Activated T-cell treated with anti-CD3 and anti-CD28 coated beads, Interleukin-2, amount 50 U/mL, for 72 hours (primary cell): ENCODE data around the gene NRXN2. TPM values are rescaled to one million over a fixed set of nuclear protein-coding genes. Genes with fewer than 3 reads are reported as not detected.
A peak's percentile ranks its signal among the peaks of the same experiment; 100 is the strongest.
"Not testable (repeated sequence)": the region's sequence is repeated elsewhere in the genome, so short reads cannot be mapped to it uniquely, and the experiment has no call there.

Experiments used
- ATAC-seq, 2 donors: fragments of 150-1000 bp; cut with Tn5 transposase; replicated peaks in 1 of 2; 2 replicates each; pipeline ENCODE4 v1.10.0; 2021; ENCODE audit warnings: moderate library complexity in 2 of 2, mild to moderate bottlenecking in 1 of 2
- DNase-seq, 2 donors: peaks; one replicate each; pipeline ENCODE4 v3.0.0; 2021 to 2022; ENCODE audit warnings: mixed read lengths in 1 of 2
- H3K27ac Mint-ChIP-seq: one replicate; pipeline ENCODE4 v1.8.0; 2022; ENCODE audit warnings: mild to moderate bottlenecking, moderate library complexity, mixed read lengths
- H3K27me3 Mint-ChIP-seq: one replicate; pipeline ENCODE4 v1.8.0; 2022; ENCODE audit warnings: low read depth, mixed read lengths
- H3K36me3 Mint-ChIP-seq, 2 donors: one replicate each; pipeline ENCODE4 v1.8.0; 2022; ENCODE audit warnings: mixed read lengths in 2 of 2, mild to moderate bottlenecking in 1 of 2; ENCODE audit not compliant: insufficient read depth in 2 of 2
- H3K4me1 Mint-ChIP-seq: one replicate; pipeline ENCODE4 v1.8.0; 2022; ENCODE audit warnings: low read depth, mixed read lengths
- H3K4me3 Mint-ChIP-seq, 2 donors: one replicate each; pipeline ENCODE4 v1.8.0; 2022; ENCODE audit warnings: mild to moderate bottlenecking in 2 of 2, mixed read lengths in 2 of 2, moderate library complexity in 2 of 2
- H3K9me3 Mint-ChIP-seq, 2 donors: one replicate each; pipeline ENCODE4 v1.8.0; 2022; ENCODE audit warnings: mixed read lengths in 2 of 2
- total RNA-seq, 2 donors: library from RNA; stranded (reverse); gene quantifications; one replicate each; pipeline ENCODE4 v1.2.3, GENCODE V29; 2022

NRXN2 gene
- total RNA-seq, 2 donors from 2014 or later, result 0.37 to 0.55 TPM

DNA sequence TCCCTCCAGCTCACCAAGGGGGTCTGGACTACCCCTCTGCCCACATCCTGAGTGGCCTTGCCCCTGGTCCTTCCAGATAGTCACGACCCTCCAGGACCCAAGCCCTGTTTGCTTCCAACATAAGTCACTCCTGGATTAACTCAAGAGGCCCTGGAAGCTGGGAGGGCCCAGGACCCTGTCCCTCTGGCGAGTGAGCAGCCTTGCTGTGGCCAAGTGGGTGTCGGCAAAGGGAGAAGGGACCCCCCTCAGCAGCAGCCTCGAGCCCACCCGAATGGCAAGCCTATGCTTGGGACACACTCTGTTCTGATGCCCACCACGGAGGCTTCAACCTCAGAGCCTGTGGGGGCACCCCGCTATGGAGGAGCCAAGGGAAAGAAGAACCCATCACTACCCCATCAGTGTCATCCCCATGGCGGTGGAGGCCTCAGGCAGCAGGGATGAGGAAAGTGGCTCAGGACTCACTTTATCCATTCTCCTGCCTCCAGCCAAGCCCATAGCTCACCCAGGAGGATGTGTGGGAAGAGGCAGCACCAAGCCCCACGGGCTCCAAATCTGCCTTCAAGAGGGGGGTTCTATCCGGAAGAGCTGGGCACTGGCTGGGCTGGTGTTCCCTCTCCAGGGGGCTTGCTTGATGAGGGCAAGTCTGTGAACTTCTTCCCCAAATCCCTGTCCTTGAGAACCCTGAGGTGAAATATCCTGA is 119.4 kb downstream of the NRXN2 start:
- H3K36me3 Mint-ChIP-seq, result no peaks in the 10 kb centered on the region
- H3K27me3 Mint-ChIP-seq, result no peaks in the 10 kb centered on the region
- no peak overlapping the region for H3K4me3 Mint-ChIP-seq
- no peaks in the 10 kb centered on the region for H3K9me3 Mint-ChIP-seq
- H3K4me1 Mint-ChIP-seq, result no peaks in the 10 kb centered on the region
- DNase-seq (no peak), ATAC-seq (no peak)
- no peak overlapping the region for H3K27ac Mint-ChIP-seq

DNA sequence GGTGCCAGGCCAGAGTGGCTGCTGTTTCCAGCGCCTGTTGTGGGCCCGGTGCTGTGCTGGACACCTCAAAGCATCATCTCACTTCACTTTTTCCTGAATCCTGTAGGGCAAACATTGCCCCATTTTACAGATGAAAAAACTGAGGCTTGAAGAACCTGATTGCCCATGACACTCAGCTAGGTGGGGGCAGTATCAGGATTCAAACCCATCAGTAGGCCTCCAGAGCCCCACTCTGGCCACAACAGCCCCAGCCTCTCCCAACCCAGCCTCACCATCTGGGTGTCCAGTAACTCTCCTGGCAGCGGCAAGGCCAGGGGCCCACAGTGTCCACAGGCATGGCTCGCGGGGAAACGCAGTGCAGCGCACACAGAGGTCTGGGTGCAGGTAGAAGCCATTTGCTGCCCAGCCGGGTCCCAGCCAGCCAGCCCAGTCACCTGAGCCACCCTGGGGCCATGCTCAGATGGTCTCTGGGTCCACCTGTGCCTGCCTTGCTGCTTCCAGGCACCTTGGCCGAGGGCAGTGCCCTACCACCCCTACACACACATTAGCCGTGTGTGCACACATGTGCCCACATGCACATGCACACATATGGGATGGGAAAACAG is 120.4 kb downstream of the NRXN2 start:
- H3K27ac Mint-ChIP-seq, result no peak overlapping the region
- no peaks in the 10 kb centered on the region for H3K36me3 Mint-ChIP-seq
- H3K9me3 Mint-ChIP-seq, result no peaks in the 10 kb centered on the region
- no peak for ATAC-seq
- no peak for DNase-seq
- no peak overlapping the region for H3K4me3 Mint-ChIP-seq
- no peaks in the 10 kb centered on the region for H3K4me1 Mint-ChIP-seq
- no peaks in the 10 kb centered on the region for H3K27me3 Mint-ChIP-seq

DNA sequence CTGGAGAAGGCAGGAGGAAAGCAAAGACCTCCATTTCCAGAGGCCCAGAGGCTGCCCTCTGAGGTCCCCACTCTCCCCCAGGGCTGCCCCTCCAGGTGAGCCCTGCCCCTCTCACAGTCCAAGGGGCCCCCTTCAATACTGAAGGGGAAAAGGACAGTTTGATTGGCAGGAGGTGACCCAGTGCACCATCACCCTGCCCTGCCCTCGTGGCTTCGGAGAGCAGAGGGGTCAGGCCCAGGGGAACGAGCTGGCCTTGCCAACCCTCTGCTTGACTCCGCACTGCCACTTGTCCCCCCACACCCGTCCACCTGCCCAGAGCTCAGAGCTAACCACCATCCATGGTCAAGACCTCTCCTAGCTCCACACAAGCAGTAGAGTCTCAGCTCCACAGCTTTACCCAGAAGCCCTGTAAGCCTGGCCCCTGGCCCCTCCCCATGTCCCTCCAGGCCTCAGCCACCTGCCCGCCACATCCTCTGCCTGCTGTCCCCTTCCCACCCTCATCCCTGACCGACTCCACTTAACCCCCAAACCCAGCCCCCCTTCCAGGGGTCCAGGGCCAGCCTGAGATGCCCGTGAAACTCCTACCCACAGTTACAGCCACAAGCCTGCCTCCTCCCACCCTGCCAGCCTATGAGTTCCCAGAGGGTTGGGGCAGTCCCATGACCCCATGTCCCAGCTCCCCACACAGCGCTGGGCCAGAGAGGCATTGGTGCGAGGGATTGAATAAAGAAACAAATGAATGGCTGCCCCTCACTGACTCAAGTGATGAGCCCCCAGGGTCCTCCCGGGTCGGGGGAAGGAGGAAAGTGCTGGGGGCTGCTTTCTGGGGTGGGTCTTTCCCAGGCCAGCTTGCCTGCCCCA is 121.2 kb downstream of the NRXN2 start:
- H3K9me3 Mint-ChIP-seq, result no peaks in the 10 kb centered on the region
- DNase-seq, result no peak

DNA sequence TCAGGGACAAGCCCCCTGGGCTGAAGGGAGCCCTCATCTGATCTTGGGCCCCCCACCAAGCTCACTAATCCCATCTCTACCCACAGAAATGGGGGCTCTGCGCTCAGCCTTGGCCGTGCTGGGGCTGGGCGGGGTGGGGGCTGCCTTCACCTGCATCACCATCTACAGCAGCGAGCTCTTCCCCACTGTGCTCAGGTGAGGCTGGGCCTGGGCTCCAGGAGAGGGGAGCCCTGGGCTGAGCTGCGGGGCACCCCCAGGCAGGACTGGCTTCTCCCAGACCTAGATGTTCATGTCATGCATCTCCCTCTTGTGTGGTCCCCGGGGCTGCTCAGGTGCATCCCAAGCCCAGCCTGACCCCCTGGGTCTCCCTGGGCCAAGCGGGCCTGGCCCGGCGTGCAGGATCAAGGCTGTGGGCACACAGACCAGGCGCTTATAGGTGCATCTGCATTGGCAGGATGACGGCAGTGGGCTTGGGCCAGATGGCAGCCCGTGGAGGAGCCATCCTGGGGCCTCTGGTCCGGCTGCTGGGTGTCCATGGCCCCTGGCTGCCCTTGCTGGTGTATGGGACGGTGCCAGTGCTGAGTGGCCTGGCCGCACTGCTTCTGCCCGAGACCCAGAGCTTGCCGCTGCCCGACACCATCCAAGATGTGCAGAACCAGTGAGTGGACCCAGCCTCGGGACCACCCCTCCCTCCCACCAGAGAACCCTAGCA is 122.6 kb downstream of the NRXN2 start:
- no peak overlapping the region for H3K27ac Mint-ChIP-seq
- peak in 1 of 2 donors; percentile 17 for ATAC-seq
- H3K4me1 Mint-ChIP-seq, result no peaks in the 10 kb centered on the region
- no peaks in the 10 kb centered on the region for H3K9me3 Mint-ChIP-seq
- H3K36me3 Mint-ChIP-seq, result no peaks in the 10 kb centered on the region
- H3K4me3 Mint-ChIP-seq, result no peak overlapping the region
- no peaks in the 10 kb centered on the region for H3K27me3 Mint-ChIP-seq
- no peak for DNase-seq

More for the DNA sequence above, 121.2 kb downstream of the NRXN2 start:
- no peak overlapping the region for H3K27ac Mint-ChIP-seq
- ATAC-seq, result no peak
- no peak overlapping the region for H3K4me3 Mint-ChIP-seq
- no peaks in the 10 kb centered on the region for H3K36me3 Mint-ChIP-seq
- no peaks in the 10 kb centered on the region for H3K4me1 Mint-ChIP-seq
- no peaks in the 10 kb centered on the region for H3K27me3 Mint-ChIP-seq

DNA sequence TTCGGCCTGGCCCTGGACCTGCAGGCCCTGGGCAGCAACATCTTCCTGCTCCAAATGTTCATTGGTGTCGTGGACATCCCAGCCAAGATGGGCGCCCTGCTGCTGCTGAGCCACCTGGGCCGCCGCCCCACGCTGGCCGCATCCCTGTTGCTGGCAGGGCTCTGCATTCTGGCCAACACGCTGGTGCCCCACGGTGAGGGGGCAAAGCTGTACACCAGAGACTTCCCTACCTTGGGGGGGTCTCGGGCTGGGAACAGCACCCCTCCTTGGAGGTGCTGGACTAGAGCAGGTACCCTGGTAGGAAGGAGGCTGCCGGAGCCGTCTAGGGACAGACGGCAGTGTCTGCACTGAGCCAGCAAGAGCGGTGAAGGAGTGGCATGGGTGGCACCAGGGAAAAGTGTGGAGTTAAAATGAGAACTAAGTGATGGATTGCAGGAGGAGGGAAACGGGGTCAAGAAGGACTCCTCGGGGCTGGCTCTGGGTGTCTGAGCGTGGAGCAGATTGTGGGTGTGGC is 123.2 kb downstream of the NRXN2 start:
- Mint-ChIP-seq H3K4me3 (no peak overlapping the region), H3K9me3 (no peaks in the 10 kb centered on the region), H3K27me3 (no peaks in the 10 kb centered on the region), H3K4me1 (no peaks in the 10 kb centered on the region), H3K36me3 (no peaks in the 10 kb centered on the region), H3K27ac (no peak overlapping the region)
- ATAC-seq (no peak), DNase-seq (no peak)

DNA sequence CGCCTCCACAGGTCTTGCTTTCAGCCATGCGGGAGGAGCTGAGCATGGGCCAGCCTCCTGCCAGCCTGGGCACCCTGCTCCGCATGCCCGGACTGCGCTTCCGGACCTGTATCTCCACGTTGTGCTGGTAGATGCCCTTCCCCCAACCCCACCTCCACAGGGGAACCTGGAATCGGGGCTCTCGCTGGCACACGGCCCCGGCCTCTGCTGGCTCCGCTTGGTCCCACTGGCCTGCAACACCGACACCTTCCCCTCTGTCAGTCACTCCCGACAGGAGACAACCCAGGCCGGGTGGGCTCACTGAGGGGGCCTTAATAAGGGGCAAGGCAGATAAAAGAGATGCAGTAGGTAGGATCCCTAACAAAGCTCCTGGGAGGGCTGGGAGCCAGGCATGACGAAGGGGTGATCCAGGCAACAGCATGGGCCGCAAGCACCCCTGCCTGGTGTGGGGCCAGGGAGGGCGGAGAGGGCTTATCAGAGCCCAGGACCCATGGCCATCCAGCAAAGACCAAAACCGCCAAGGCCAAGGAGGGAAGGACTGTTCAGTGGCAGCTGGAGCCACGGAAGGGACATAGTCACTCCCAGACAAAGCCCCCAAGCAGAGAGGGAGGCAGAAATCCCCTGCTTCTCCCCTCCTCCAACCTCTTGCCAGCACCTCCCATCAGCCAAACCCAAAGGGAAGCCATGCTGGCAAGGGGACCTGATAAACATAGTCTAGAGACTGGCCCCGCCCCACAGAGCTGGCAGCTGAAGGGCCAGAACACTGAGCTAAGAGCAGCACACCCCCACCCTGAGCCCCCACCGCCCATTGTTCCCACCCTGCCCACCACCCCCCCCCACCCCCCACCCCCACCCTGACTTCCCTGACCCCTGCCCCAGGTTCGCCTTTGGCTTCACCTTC is 124.0 kb downstream of the NRXN2 start:
- DNase-seq, result no peak
- no peaks in the 10 kb centered on the region for H3K27me3 Mint-ChIP-seq
- no peaks in the 10 kb centered on the region for H3K9me3 Mint-ChIP-seq
- no peak overlapping the region for H3K27ac Mint-ChIP-seq
- no peaks in the 10 kb centered on the region for H3K4me1 Mint-ChIP-seq
- ATAC-seq, result no peak
- no peaks in the 10 kb centered on the region for H3K36me3 Mint-ChIP-seq
- H3K4me3 Mint-ChIP-seq, result no peak overlapping the region

DNA sequence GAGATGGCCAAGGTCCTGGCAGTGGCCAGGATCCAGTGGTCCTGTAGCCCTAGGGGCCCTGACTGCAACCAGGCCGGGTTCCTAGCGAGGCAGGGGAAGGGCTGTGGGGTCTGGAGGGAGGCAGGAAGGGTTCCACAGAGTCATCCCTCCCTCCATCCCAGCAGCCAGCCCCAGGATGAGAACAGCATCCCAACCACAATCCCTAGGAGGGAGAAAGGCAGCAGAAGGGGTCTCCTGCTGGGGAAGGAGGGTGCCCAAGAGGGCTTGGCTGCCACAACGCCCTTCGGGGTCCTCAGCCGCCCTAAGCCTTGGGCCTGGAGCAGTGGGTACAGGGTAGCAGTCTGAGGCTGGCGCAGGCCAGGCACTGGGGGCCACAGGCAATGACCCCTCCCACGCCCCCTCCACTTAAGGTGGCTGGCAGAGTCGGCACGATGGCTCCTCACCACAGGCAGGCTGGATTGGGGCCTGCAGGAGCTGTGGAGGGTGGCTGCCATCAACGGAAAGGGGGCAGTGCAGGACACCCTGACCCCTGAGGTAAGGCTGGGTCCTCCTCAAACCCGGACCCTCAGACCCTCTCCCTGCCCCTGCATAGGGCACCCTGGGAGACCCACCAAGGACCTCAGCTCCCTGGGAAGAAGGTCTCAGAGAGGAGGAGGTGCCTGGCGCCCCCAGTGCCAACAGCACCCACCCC is 124.7 kb downstream of the NRXN2 start:
- ATAC-seq, result no peak

DNA sequence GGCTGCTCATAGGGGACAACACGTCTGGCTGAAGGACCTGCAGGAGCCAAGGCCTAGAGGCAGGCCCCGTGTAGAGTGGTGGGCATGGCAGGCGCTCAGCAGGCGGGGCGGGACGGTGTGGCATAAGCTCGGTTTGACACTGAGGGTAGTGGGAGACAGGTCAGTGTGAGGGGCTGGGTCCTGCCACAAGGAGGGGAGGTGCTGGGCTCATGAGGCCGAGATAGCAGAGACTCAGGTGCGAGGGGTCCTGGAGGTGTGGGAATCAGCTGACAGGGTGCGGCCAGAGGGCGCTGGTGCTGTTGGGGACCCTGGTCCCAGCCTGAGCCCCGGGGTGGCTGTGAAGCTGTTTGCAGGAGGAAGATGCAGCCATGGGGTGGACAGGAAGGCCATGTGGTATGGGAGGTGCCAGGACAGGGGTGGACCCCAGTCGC is 125.3 kb downstream of the NRXN2 start:
- DNase-seq (no peak), ATAC-seq (no peak)
- no peaks in the 10 kb centered on the region for H3K36me3 Mint-ChIP-seq
- H3K4me1 Mint-ChIP-seq, result no peaks in the 10 kb centered on the region
- no peaks in the 10 kb centered on the region for H3K27me3 Mint-ChIP-seq
- no peaks in the 10 kb centered on the region for H3K9me3 Mint-ChIP-seq
- no peak overlapping the region for H3K27ac Mint-ChIP-seq
- H3K4me3 Mint-ChIP-seq, result no peak overlapping the region

More for the DNA sequence above, 124.7 kb downstream of the NRXN2 start:
- Mint-ChIP-seq H3K27ac (no peak overlapping the region), H3K9me3 (no peaks in the 10 kb centered on the region), H3K36me3 (no peaks in the 10 kb centered on the region), H3K4me3 (no peak overlapping the region), H3K27me3 (no peaks in the 10 kb centered on the region), H3K4me1 (no peaks in the 10 kb centered on the region)
- DNase-seq, result no peak

DNA sequence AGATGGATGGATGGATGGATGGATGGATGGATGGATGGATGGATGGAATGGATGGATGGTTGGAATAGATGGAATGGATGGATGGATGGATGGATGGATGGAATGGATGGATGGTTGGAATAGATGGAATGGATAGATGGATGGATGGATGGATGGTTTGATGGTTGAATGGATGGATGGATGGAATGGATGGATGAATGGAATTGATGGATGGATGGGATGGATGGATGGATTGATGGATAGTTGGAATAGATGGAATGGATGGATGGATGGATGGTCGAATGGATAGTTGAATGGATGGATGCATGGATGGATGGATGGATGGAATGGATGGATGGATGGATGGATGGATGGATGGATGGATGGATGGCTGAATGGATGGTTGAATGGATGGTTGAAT is 127.1 kb downstream of the NRXN2 start:
- not testable (repeated sequence) for H3K27ac Mint-ChIP-seq, H3K27me3 Mint-ChIP-seq, H3K9me3 Mint-ChIP-seq, ATAC-seq, H3K4me1 Mint-ChIP-seq, H3K36me3 Mint-ChIP-seq, DNase-seq, H3K4me3 Mint-ChIP-seq

DNA sequence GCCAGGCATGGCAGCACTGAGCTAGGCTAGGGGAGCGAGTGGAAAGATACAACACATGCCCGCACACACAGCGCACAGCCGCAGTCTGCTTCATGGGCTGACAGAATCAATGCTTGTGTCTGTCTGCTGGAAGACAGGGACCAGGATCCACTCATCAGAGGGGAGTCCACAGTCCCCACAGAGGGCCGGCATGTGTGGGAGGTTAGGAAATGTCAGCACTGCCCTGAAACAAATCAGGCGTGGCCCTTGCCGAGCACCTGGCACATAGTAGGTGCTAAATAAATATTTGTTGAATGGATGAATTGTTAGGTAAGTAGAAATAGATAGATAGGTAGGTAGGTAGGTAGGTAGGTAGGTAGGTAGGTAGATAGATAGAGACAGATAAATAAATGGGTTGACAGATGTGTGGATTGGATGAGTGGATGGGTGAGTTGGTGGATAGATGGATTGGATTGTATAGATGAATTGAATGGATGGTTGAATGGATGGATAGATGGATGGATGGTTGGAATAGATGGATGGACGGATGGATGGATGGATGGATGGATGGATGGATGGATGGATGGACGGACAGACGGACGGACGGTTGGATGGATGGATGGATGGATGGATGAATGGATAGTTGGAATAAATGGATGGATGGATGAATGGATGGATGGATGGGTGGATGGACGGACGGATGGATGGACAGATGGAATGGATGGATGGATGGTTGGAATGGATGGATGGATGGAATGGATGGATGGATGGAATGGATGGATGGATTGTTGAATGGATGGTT is 128.6 kb downstream of the NRXN2 start:
- no peak overlapping the region for H3K4me3 Mint-ChIP-seq
- H3K27ac Mint-ChIP-seq, result no peak overlapping the region
- no peak for ATAC-seq
- peaks cover 2% of the 10 kb centered on the region in 2 donors for H3K9me3 Mint-ChIP-seq
- no peaks in the 10 kb centered on the region for H3K4me1 Mint-ChIP-seq
- DNase-seq, result no peak
- H3K36me3 Mint-ChIP-seq, result no peaks in the 10 kb centered on the region
- no peaks in the 10 kb centered on the region for H3K27me3 Mint-ChIP-seq
